Choroid plexus epithelial cell (primary cell): ENCODE data around the gene MERTK.

Source experiments
- DNase-seq: peaks from one replicate; pipeline ENCODE4 v3.0.0-alpha.2; 2010; ENCODE audit warnings: low read depth
- H3K4me3 ChIP-seq: 2 replicates; pipeline ENCODE4 v1.5.1; 2011; ENCODE audit warnings: low read depth, mild to moderate bottlenecking, control low read depth, low read length, moderate library complexity
- TF ChIP-seq, protein P1 (sequence below): conservative IDR thresholded peaks from 2 replicates; pipeline ENCODE4 v1.5.1; 2011; ENCODE audit warnings: low read depth, mild to moderate bottlenecking, control low read depth, inconsistent platforms, low read length, moderate library complexity

The MERTK gene

DNA sequence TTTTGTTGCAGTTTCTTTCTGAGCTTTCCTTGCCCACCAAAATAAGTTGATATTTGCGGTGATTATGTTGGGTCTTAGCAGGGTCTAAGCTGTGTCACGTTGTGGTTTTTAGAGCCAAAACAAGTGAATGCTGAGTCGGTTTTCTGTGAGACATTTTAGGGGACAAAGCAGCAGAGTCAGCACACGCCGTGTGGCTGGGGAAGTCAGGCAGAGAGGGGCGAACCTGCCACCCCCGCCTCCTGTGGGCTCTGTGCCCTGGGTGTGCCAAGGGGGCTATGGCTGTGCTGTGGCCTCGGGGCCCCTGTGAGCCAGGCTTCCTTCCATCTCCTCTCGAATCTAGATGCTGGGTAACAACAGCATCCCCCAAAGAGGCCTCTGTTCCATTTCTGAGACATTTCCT, 125.8 kb downstream of the MERTK start:
- no peak for DNase-seq
- TF ChIP-seq, protein P1, sequence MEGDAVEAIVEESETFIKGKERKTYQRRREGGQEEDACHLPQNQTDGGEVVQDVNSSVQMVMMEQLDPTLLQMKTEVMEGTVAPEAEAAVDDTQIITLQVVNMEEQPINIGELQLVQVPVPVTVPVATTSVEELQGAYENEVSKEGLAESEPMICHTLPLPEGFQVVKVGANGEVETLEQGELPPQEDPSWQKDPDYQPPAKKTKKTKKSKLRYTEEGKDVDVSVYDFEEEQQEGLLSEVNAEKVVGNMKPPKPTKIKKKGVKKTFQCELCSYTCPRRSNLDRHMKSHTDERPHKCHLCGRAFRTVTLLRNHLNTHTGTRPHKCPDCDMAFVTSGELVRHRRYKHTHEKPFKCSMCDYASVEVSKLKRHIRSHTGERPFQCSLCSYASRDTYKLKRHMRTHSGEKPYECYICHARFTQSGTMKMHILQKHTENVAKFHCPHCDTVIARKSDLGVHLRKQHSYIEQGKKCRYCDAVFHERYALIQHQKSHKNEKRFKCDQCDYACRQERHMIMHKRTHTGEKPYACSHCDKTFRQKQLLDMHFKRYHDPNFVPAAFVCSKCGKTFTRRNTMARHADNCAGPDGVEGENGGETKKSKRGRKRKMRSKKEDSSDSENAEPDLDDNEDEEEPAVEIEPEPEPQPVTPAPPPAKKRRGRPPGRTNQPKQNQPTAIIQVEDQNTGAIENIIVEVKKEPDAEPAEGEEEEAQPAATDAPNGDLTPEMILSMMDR = no peak
- no peak overlapping the region for H3K4me3 ChIP-seq

DNA sequence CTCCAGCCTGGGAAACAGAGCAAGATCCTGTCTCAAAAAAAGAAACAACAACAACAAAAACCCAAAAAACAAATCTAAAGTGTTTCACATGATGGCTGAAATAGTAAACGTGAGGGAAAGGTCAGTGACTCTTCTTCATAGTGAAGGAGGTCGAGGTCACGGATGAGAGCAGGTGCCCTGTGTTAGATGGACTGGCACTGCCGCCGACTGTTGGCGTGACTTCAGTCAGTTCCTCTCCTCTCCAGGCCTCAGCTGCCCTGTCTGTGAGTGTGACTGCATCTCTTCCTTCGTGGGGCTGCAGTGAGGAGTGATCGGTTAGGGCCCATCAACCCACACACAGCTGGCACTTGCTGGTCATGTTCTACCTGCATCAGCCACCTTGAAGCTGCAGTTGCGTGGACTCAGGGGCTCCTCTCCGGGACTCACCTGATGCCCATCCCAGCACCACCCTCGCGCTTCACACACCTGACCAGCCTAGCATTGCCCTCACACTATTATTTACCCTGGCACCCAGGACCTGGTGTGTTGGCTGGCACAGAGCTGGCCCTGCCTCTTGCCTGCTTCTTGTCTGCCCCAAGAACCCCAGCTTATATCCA, 126.6 kb downstream of the MERTK start:
- no peak overlapping the region for H3K4me3 ChIP-seq
- no peak for DNase-seq
- TF ChIP-seq, protein P1 = no peak

DNA sequence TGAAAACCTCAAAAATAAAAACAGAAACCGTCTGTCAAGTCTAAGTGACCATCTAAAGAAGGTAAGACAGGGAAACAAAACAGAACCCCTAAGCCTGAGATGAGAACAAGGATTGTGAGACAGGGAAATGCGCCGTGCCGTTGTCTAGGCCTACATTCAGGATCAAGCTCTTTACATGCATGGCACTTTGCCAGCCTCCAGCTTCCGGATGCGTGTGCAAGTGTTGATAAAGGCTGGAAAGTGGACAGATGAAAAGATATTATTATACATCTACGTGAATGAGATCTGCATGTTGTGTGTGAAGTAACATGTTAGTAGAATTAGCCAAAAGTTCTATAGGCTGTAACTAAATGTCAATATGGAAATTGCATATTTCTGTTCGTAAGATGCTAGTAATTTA, 128.1 kb downstream of the MERTK start:
- H3K4me3 ChIP-seq = no peak overlapping the region
- TF ChIP-seq, protein P1 = no peak
- DNase-seq = no peak

DNA sequence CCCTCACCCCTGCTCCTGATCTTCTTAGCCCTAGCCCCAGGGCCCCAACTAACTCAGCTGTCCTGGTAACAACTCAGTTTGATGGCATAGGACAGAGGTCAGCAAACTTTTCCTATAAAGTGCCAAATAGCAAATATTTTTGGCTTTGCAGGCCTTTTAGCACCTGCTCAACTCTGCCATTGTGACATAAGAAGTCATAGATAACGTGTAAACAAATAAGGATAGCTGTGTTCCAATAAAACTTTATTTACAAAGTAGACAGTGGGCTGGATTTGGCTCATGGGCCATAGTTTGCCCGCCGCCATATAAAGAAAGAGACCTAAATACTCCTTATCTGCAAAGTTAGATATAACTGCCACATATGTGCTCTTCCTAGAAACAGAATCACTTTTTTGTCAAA, 129.4 kb downstream of the MERTK start:
- DNase-seq = no peak
- H3K4me3 ChIP-seq = no peak overlapping the region
- TF ChIP-seq, protein P1 = no peak

DNA sequence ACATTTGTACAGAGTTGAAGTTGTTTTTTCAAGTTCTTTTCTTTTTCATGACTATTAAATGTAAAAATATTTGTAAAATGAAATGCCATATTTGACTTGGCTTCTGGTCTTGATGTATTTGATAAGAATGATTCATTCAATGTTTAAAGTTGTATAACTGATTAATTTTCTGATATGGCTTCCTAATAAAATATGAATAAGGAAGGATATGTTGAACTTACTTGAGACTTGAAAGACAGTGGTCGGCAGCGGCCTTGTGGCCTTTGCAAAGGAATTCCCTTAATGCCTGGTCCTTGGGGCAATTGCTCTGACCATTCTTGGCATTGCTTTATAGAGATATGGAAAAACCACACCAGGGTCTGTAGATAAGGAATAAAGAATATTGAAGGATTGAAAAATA, 130.8 kb downstream of the MERTK start:
- no peak for DNase-seq
- H3K4me3 ChIP-seq = no peak overlapping the region
- TF ChIP-seq, protein P1 = no peak

DNA sequence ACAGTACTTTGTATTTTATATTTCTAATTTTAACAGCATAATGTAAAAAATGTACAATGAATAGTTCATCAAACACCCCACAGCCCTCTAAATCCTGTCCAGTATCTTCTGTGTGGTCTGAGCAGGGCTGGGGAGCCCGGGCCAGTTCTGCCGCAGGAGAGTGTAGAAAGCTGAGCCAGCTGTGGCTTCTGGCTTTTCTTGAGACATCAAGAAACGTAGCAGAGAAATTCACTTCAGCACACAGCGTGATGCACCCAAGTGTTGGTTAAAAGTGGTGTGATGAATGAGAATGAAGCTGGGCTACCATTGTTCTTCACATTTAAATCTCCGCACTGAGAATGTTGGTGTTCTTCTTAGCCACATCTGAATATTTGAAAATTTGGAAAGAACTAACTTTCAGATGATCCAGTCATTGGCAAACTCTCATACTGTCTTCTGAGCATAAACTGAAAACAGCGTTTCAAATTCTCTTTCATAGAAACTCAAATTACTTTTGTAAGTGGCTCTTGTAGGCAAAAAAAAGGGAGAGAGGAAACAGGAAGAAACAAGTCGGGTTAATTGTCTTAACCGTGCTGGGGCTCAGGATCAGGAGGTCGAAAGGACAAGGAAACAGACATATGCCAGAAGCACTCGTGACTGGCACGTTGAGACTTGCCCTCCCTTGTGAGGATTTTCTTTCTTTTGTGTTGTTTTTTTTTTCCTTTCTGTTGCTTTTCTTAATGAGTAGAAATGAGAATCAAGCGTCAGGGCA, 133.2 kb downstream of the MERTK start:
- TF ChIP-seq, protein P1 = no peak
- no peak overlapping the region for H3K4me3 ChIP-seq
- peak; percentile 57 for DNase-seq

DNA sequence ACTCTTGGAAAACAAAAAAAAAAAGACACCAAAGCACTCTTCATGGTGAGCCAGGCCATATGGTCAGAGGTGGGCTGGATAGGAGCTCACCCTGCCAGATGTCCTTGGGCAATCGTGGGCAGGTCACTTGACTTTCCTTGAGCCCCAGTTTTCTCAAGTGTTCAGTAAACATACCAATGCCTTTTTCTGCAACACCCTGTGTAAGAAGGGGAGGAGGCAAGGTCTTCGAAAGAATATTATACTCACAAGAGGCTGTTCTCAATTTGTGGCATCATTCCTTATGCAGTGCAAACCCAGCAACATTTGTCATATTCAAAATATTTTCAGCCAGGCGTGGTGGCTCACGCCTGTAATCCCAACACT, 133.8 kb downstream of the MERTK start:
- TF ChIP-seq, protein P1 = no peak
- H3K4me3 ChIP-seq = no peak overlapping the region
- peak; percentile 19 for DNase-seq
